K562 (cell line): Measurements from ENCODE around the gene AHI1. TPM values are rescaled to one million over a fixed set of nuclear protein-coding genes. Genes with fewer than 3 reads are reported as not detected.
A peak's percentile ranks its signal among the peaks of the same experiment; 100 is the strongest.

Experiments used
- ARID1B ChIP-seq: fragments of 450-650 bp; IDR thresholded peaks from 2 replicates; pipeline ENCODE4 v1.6.1; 2016; ENCODE audit warnings: antibody characterized with exemption, mild to moderate bottlenecking, inconsistent platforms
- CBFA2T3 ChIP-seq: fragments of 450-650 bp; IDR thresholded peaks from 2 replicates; pipeline ENCODE4 v1.6.1; 2017
- CGGBP1 ChIP-seq: fragments of 250-450 bp; sonication (Bioruptor Pico); IDR thresholded peaks from 2 replicates; pipeline ENCODE4 v1.9.0; 2021; ENCODE audit warnings: mild to moderate bottlenecking
- CREM ChIP-seq: IDR thresholded peaks from 2 replicates; pipeline ENCODE4 v1.6.1; 2014; ENCODE audit warnings: antibody characterized with exemption, low read depth
- CTCF ChIP-seq, 3 experiments: IDR thresholded peaks in 2 of 3; conservative IDR thresholded peaks in 1 of 3; 2 replicates each; pipeline ENCODE4 v1.5.1; 2011 to 2012; ENCODE audit warnings: low read length in 3 of 3, mild to moderate bottlenecking in 3 of 3, control low read depth in 2 of 3, improper control_type of control experiment in 1 of 3, inconsistent platforms in 1 of 3, low read depth in 1 of 3, mixed read lengths in 1 of 3, moderate library complexity in 1 of 3; ENCODE audit not compliant: insufficient read depth in 2 of 3
- ELK1 ChIP-seq: sonication (generic); formaldehyde crosslinking; IDR thresholded peaks from 2 replicates; pipeline ENCODE4 v1.8.1; 2022; ENCODE audit warnings: missing genetic modification reagents
- EP300 ChIP-seq: IDR thresholded peaks from 2 replicates; pipeline ENCODE4 v1.6.1; 2012; ENCODE audit warnings: low read length, improper control_type of control experiment
- ETV1 ChIP-seq: fragments of 450-650 bp; conservative IDR thresholded peaks from 2 replicates; pipeline ENCODE4 v1.6.1; 2016; ENCODE audit warnings: missing genetic modification characterization, control low read depth, low read depth, missing compliant biosample characterization
- GABPA ChIP-seq: fragments of 200-800 bp; sonication (Bioruptor generic); conservative IDR thresholded peaks from 2 replicates; pipeline ENCODE4 v1.6.1; 2016; ENCODE audit warnings: low read depth, missing genetic modification characterization, missing compliant biosample characterization
- HDAC6 ChIP-seq: IDR thresholded peaks from 2 replicates; pipeline ENCODE4 v1.6.1; 2012; ENCODE audit warnings: low read depth, mild to moderate bottlenecking, control low read depth, inconsistent platforms, low read length, moderate library complexity
- KLF6 ChIP-seq: fragments of 250-450 bp; sonication (Bioruptor Pico); IDR thresholded peaks from 2 replicates; pipeline ENCODE4 v1.4.0; 2020; ENCODE audit warnings: mild to moderate bottlenecking, moderate library complexity, borderline replicate concordance
- MBD2 ChIP-seq: sonication (generic); IDR thresholded peaks from 2 replicates; pipeline ENCODE4 v1.6.1; 2016; ENCODE audit warnings: low read depth, borderline replicate concordance
- MITF ChIP-seq: IDR thresholded peaks from 2 replicates; pipeline ENCODE4 v1.6.1; 2014; ENCODE audit warnings: antibody characterized with exemption
- MLLT1 ChIP-seq, 2 experiments: fragments of 450-650 bp; IDR thresholded peaks; 2 replicates each; pipeline ENCODE4 v1.6.1; 2016
- PHTF2 ChIP-seq: fragments of 250-450 bp; sonication (Bioruptor Pico); IDR thresholded peaks from 2 replicates; pipeline ENCODE4 v1.5.0; 2021; ENCODE audit warnings: mild to moderate bottlenecking
- PML ChIP-seq: IDR thresholded peaks from 2 replicates; pipeline ENCODE4 v1.6.1; 2012; ENCODE audit warnings: low read length, inconsistent platforms
- POLR2G ChIP-seq: fragments of 200-400 bp; formaldehyde crosslinking; IDR thresholded peaks from 2 replicates; pipeline ENCODE4 v1.6.1; 2017; ENCODE audit warnings: low read depth, mild to moderate bottlenecking, antibody characterized with exemption, low read length, moderate library complexity
- PTBP1 ChIP-seq: fragments of 200-400 bp; formaldehyde crosslinking; IDR thresholded peaks from 2 replicates; pipeline ENCODE4 v1.6.1; 2017; ENCODE audit warnings: low read depth, low read length
- SMAD1 ChIP-seq: fragments of 150-350 bp; IDR thresholded peaks from 2 replicates; pipeline ENCODE4 v1.6.1; 2014; ENCODE audit warnings: low read length, low read depth; ENCODE audit not compliant: partially characterized antibody
- ZC3H4 ChIP-seq: sonication (generic); formaldehyde crosslinking; IDR thresholded peaks from 2 replicates; pipeline ENCODE4 v1.9.0; 2021; ENCODE audit warnings: missing genetic modification reagents, borderline replicate concordance
- ZNF121 ChIP-seq: sonication (generic); formaldehyde crosslinking; conservative IDR thresholded peaks from 2 replicates; pipeline ENCODE4 v1.8.0; 2022; ENCODE audit warnings: missing genetic modification reagents
- ZNF197 ChIP-seq: fragments of 200-800 bp; sonication (Bioruptor generic); IDR thresholded peaks from 2 replicates; pipeline ENCODE4 v1.6.1; 2016; ENCODE audit warnings: low read depth, missing genetic modification characterization, missing compliant biosample characterization
- polyA plus RNA-seq, 8 experiments: library from polyadenylated mRNA; depleted of rRNA in 4 of 8; stranded (reverse) in 5 of 8; unstranded in 3 of 8; fragments of >200 nt; fragmentation: Nextera tagmentation in 2 of 8; fragmentation: Illumina TruSeq in 1 of 8; extraction: Ambion mirVana in 2 of 8; extraction: Trizol in 1 of 8; gene quantifications; 2 replicates each; pipeline versions ENCODE4 v1.2.1 to v1.2.3, GENCODE V29; 2011 to 2014; ENCODE audit warnings: inconsistent platforms in 1 of 8, missing spikeins in 1 of 8
- total RNA-seq, 7 experiments: library from RNA; depleted of rRNA in 6 of 7; stranded (reverse); fragments of >200 nt in 6 of 7; fragmentation: Illumina TruSeq in 2 of 7; extraction: Trizol in 2 of 7; gene quantifications; 2 replicates each; pipeline versions ENCODE4 v1.2.1 to v1.2.3, GENCODE V29; 2011 to 2021; ENCODE audit warnings: low replicate concordance in 1 of 7

Gene AHI1
- total and polyA plus RNA-seq, 9 of the 15 experiments (the other 6 are each of a cell fraction or from before 2014, with no cell fraction given), result 24.7 to 54.9 (median 32.2) TPM

GRCh38 chr6:135261872-135262725 is 235.4 kb downstream of the AHI1 start (continued):
- TF ChIP-seq CREM, result no peak
- no peak for TF ChIP-seq ZNF197 (CRISPR knock-in tag)
- TF ChIP-seq ZC3H4 (CRISPR knock-in tag), result no peak
- no peak; the same call in 1 of the 2 replicates for TF ChIP-seq PML
- TF ChIP-seq CGGBP1 (CRISPR knock-in tag), result no peak
- no peak for TF ChIP-seq PTBP1
- peak; percentile 53; the same call in 1 of the 2 replicates for TF ChIP-seq MITF
- TF ChIP-seq CTCF (IDR thresholded peaks at IDR 0.05 in 2 of 3, conservative IDR thresholded peaks at IDR 0.05 in 1 of 3; ENCODE audit: insufficient read depth in 2 of 3, low read depth in 1 of 3, low read length in 3 of 3), result no peak
- TF ChIP-seq ZNF121 (CRISPR knock-in tag), result no peak
- no peak for TF ChIP-seq POLR2G
- no peak for TF ChIP-seq GABPA (tag)
- TF ChIP-seq HDAC6, result no peak
- TF ChIP-seq CBFA2T3, result peak; percentile 69
- no peak for TF ChIP-seq PHTF2 (CRISPR knock-in tag)
- TF ChIP-seq KLF6 (CRISPR knock-in tag), result no peak
- TF ChIP-seq EP300, result peak; percentile 42; the same call in 1 of the 2 replicates
- no peak for TF ChIP-seq MLLT1 (IDR thresholded peaks at IDR 0.05)
- TF ChIP-seq MBD2, result no peak
- TF ChIP-seq SMAD1, result no peak
- peak; percentile 70 for TF ChIP-seq ARID1B
- TF ChIP-seq ETV1 (tag), result peak; percentile 41
- no peak for TF ChIP-seq ELK1 (CRISPR knock-in tag)
